Measurements from ENCODE around the gene STX3. TPM values are rescaled to one million over a fixed set of nuclear protein-coding genes. Genes with fewer than 3 reads are reported as not detected.

Gene STX3
- total RNA-seq (2022; extraction: Qiagen RNA extraction; ENCODE audit: low read depth), result 20.6 to 31.4 TPM (median 24.5 TPM) in 5 replicates

DNA sequence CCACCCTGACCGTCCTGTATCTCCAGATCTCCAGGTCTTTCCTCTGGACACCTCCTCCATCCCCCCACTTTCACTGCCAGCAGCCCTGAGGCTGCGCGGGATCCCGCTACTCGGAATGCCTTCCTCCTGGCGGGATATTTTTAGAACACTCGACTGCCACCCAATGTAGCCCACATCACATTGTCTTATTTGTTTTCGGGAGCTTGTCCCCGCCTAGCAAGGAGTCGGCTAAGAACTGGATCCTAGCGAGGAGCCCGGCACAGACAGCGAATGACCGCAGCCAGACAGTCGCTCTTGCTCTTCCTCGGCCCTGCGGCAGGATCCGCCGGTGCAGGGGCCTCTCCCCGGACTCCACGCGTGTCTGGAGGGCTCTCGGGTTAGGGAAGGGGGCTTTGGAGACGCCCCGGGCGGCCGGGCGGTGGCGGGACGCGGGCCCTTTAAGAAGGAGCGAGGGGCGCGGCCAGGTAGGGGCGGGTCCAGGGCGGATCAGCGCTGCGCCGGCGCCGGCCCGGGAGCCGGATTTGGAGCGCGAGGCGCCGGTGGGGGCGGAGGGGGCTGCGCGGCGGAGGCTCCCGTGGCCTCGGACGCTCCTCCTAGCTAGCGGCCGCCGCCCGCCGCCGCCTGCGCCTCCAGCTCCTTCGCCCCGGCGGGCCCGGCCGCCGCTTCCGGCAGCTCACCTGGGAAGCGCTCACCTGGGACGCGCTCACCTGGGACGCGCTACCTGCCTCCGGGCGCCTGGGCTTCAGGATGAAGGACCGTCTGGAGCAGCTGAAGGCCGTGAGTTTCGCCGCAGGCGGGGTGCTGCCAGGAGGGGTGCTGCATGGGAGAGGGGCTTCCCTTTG, at the start of gene STX3:
TSS of gene STX3 (plus strand) at position 518 of the 842 bp plus-strand sequence. CDS start at position 748, 230 bp downstream.

DNA sequence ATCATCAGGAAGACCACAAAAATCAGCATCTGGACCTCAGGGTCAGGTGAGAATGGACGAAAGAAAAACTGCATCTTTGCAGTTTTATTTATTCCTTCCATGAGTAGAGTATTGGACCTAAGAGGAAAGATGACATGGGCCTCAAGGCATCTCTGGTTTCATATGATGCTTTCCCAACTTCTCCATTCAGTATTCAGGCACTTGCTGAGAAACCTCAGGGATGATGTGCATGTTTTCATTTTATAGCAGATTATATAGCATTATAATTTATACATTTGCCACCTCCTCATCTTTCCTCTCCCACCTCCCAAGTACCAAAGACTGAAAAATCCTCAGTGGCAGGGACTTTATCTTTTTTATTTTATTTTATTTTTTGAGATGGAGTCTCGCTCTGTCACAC, 41.4 kb upstream of the STX3 start, which contains the start of gene OR10V1:
TSS of gene OR10V1 (minus strand) at position 101 of the 400 bp plus-strand sequence. CDS start at position 101, 0 bp downstream.

DNA sequence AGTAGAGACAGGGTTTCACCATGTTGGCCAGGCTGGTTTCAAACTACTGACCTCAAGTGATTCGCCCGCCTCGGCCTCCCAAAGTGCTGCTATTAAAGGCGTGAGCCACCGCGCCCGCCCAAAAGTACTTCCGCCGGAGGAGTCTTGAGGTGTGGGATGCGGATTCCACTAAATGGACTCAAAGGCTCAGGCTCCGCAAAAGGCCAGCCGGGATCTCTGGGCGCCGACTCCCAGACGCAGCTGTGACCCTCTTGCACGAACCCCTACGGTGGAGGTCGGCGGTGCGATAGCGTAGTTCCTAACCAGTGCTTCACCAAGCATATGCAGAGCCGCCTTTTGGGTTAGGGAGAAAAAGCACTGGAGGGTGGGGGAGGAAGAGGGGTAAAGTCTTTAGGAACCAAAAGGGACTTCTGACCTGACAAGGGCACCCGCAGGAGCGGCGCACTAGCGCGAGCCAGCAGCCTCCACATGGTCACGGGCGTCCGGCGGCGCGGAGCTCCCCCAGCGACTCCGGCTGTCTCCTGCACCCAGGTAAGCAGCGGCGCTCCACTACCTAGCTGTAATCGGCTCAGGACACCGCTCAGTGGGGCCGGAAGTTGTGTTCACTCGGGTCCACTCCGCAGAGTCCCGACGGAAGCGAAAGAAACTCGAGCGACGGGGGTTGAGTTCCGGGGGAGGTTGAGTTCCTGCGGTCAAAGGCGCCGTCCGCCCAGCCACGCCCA, 55.2 kb downstream of the STX3 start, which contains the start of gene MRPL16:
TSS of gene MRPL16 (minus strand) at position 590 of the 722 bp plus-strand sequence. CDS start at position 470, 120 bp downstream.

DNA sequence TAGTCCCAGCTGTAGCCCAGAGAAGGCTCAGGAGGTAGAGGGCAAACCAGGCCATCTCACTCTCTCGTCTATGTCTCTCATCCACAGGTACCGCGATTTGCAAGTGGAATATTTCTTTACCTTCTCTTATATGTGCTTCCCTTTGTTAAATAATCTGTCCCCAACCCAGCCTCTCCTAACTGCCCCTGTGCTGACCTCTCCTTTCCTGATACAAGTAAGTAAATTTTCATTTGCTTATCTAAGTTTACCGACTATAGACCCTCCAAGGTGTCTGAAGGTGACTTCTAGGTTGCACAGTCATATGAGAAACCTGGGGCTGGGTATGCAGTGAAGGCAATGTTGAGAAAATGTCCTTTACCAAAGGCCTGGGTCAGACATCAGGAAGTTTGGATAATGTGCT, 90.2 kb downstream of the STX3 start, which contains the start of gene CBLIF:
TSS of gene CBLIF (minus strand) at position 101 of the 400 bp plus-strand sequence. CDS start at position 55, 46 bp downstream.

Other genes starting within 250 kb of the STX3 start
- gene OR4D9, start 243.8 kb upstream of the STX3 start, total RNA-seq (2022; extraction: Qiagen RNA extraction; ENCODE audit: low read depth), result not detected in 5 replicates
- gene OSBP, start 139.6 kb upstream of the STX3 start, total RNA-seq (2022; extraction: Qiagen RNA extraction; ENCODE audit: low read depth), result 25.8 to 33.1 TPM (median 30.0 TPM) in 5 replicates
- 37.7 to 50.8 TPM (median 49.0 TPM) in 5 replicates for gene PATL1, start 86.3 kb upstream of the STX3 start, total RNA-seq (2022; extraction: Qiagen RNA extraction; ENCODE audit: low read depth)
- gene OR10V1, start 41.5 kb upstream of the STX3 start, total RNA-seq (2022; extraction: Qiagen RNA extraction; ENCODE audit: low read depth), result not detected in 5 replicates
- gene MRPL16, start 55.4 kb downstream of the STX3 start, total RNA-seq (2022; extraction: Qiagen RNA extraction; ENCODE audit: low read depth), result 57.6 to 68.1 TPM (median 66.0 TPM) in 5 replicates
- not detected in 5 replicates for gene CBLIF, start 90.1 kb downstream of the STX3 start, total RNA-seq (2022; extraction: Qiagen RNA extraction; ENCODE audit: low read depth)
- 0.09 to 0.49 TPM in 2 of 5 replicates, not detected in the others for gene TCN1, start 111.1 kb downstream of the STX3 start, total RNA-seq (2022; extraction: Qiagen RNA extraction; ENCODE audit: low read depth)
- gene OOSP3, start 123.4 kb downstream of the STX3 start, total RNA-seq (2022; extraction: Qiagen RNA extraction; ENCODE audit: low read depth), result not detected in 5 replicates
- gene OOSP1, start 183.1 kb downstream of the STX3 start, total RNA-seq (2022; extraction: Qiagen RNA extraction; ENCODE audit: low read depth), result not detected in 5 replicates
- not detected in 5 replicates for gene OOSP4A, start 208.7 kb downstream of the STX3 start, total RNA-seq (2022; extraction: Qiagen RNA extraction; ENCODE audit: low read depth)

All from A549 treated with ZK216348 at 1 μM for 4 hours (cell line).